WTC11 (cell line): ENCODE results near the gene BRCC3. TPM values are rescaled to one million over a fixed set of nuclear protein-coding genes. Genes with fewer than 3 reads are reported as not detected.

Source experiments
- ATAC-seq: fragments of 200-7000 bp; cut with Tn5 transposase; 2 replicates; pipeline ENCODE4 v1.10.0; 2021; ENCODE audit warnings: mild to moderate bottlenecking, moderate library complexity
- CTCF ChIA-PET: fragments of 300-600 bp; sonication (Branson Sonifier 250); formaldehyde crosslinking; loops from one replicate; lab custom pipeline; 2021; ENCODE audit warnings: antibody characterized with exemption; lab: Charles Lee
- POLR2A ChIA-PET: fragments of 350-600 bp; sonication (Branson Sonifier 250); formaldehyde crosslinking; loops from one replicate; lab custom pipeline; 2021; ENCODE audit warnings: antibody characterized with exemption; lab: Charles Lee
- DNase-seq: peaks from one replicate; pipeline ENCODE4 v3.0.0; 2021; ENCODE audit warnings: low spot score
- H3K27ac Mint-ChIP-seq: 2 replicates; pipeline ENCODE4 v1.8.0; 2021; ENCODE audit warnings: mixed read lengths
- H3K27me3 Mint-ChIP-seq: 2 replicates; pipeline ENCODE4 v1.8.0; 2021; ENCODE audit warnings: low read depth, mild to moderate bottlenecking, moderate library complexity, mixed read lengths
- H3K36me3 Mint-ChIP-seq: 2 replicates; pipeline ENCODE4 v1.8.0; 2021; ENCODE audit warnings: mixed read lengths
- H3K4me1 Mint-ChIP-seq: 2 replicates; pipeline ENCODE4 v1.8.0; 2022; ENCODE audit warnings: mixed read lengths
- H3K4me3 Mint-ChIP-seq: 2 replicates; pipeline ENCODE4 v1.8.0; 2021; ENCODE audit warnings: mild to moderate bottlenecking, moderate library complexity, mixed read lengths
- H3K9me3 Mint-ChIP-seq: 2 replicates; pipeline ENCODE4 v1.8.0; 2021; ENCODE audit warnings: mixed read lengths
- ETV6 ChIP-seq: sonication (generic); formaldehyde crosslinking; IDR thresholded peaks from 2 replicates; pipeline ENCODE4 v1.8.1; 2022; ENCODE audit warnings: mild to moderate bottlenecking, missing genetic modification reagents
- FOXP1 ChIP-seq: sonication (generic); formaldehyde crosslinking; IDR thresholded peaks from 2 replicates; pipeline ENCODE4 v1.8.0; 2022; ENCODE audit warnings: missing genetic modification reagents, mild to moderate bottlenecking, moderate library complexity, borderline replicate concordance
- JUN ChIP-seq: sonication (generic); formaldehyde crosslinking; IDR thresholded peaks from 2 replicates; pipeline ENCODE4 v1.8.0; 2023; ENCODE audit warnings: mild to moderate bottlenecking, missing genetic modification reagents
- MYBL2 ChIP-seq: sonication (generic); formaldehyde crosslinking; IDR thresholded peaks from 2 replicates; pipeline ENCODE4 v1.8.1; 2023; ENCODE audit warnings: mild to moderate bottlenecking, moderate library complexity, missing genetic modification reagents
- SMAD3 ChIP-seq: sonication (generic); formaldehyde crosslinking; IDR thresholded peaks from 2 replicates; pipeline ENCODE4 v1.8.0; 2022; ENCODE audit warnings: missing genetic modification reagents, mild to moderate bottlenecking, borderline replicate concordance
- TCF7 ChIP-seq: sonication (generic); formaldehyde crosslinking; IDR thresholded peaks from 2 replicates; pipeline ENCODE4 v1.8.0; 2022; ENCODE audit warnings: mild to moderate bottlenecking, low read depth, missing genetic modification reagents, moderate library complexity
- ZNF263 ChIP-seq: sonication (generic); formaldehyde crosslinking; IDR thresholded peaks from 2 replicates; pipeline ENCODE4 v1.8.1; 2022; ENCODE audit warnings: low read depth, mild to moderate bottlenecking, moderate library complexity, missing genetic modification reagents
- total RNA-seq: library from RNA; stranded (reverse); gene quantifications from 3 replicates; pipeline ENCODE4 v1.2.3, GENCODE V29; 2021
- TF ChIP-seq, protein P1 (sequence below): sonication (generic); formaldehyde crosslinking; IDR thresholded peaks from 2 replicates; pipeline ENCODE4 v1.8.0; 2022; ENCODE audit warnings: missing genetic modification reagents
- TF ChIP-seq, protein P2 (sequence below): sonication (generic); formaldehyde crosslinking; IDR thresholded peaks from 2 replicates; pipeline ENCODE4 v1.8.1; 2023; ENCODE audit warnings: mild to moderate bottlenecking, missing genetic modification reagents, moderate library complexity
- TF ChIP-seq, protein P3 (sequence below): sonication (generic); formaldehyde crosslinking; IDR thresholded peaks from 2 replicates; pipeline ENCODE4 v1.8.0; 2023; ENCODE audit warnings: missing genetic modification reagents, mild to moderate bottlenecking, borderline replicate concordance
- TF ChIP-seq, protein P4 (sequence below): sonication (generic); formaldehyde crosslinking; IDR thresholded peaks from 2 replicates; pipeline ENCODE4 v1.8.1; 2023; ENCODE audit warnings: mild to moderate bottlenecking, missing genetic modification reagents
- TF ChIP-seq, protein P5 (sequence below): fragments of 250-450 bp; sonication (Bioruptor Pico); IDR thresholded peaks from 2 replicates; pipeline ENCODE4 v1.9.0; 2021; ENCODE audit warnings: moderate library complexity, mild to moderate bottlenecking, inconsistent platforms, borderline replicate concordance
- TF ChIP-seq, protein P6 (sequence below): sonication (generic); formaldehyde crosslinking; IDR thresholded peaks from 2 replicates; pipeline ENCODE4 v1.8.0; 2023; ENCODE audit warnings: missing genetic modification reagents

Gene BRCC3
- total RNA-seq, 1 experiment from 2014 or later: 19.6 TPM

DNA sequence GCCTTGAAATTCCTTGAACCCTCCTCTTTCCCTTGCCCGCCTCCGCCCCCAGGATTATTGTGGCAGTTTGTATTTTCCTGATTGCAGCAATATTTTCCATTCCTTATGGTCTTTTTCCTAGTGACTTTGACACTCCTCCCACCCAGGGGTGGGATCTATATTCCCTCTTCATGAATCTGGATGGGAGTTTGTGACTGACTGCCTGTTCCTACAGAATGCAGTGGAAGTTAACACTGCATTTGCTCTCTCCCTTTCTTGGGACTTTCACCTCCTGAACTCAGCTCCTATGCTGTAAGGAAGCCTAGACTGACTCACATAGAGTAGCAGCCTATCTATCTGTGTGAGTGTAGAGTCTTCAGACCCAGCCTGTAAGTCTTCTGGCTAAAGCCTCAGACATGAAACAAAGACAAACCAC lies 42.4 kb upstream of the BRCC3 start (continued):
- TF ChIP-seq, protein P1, sequence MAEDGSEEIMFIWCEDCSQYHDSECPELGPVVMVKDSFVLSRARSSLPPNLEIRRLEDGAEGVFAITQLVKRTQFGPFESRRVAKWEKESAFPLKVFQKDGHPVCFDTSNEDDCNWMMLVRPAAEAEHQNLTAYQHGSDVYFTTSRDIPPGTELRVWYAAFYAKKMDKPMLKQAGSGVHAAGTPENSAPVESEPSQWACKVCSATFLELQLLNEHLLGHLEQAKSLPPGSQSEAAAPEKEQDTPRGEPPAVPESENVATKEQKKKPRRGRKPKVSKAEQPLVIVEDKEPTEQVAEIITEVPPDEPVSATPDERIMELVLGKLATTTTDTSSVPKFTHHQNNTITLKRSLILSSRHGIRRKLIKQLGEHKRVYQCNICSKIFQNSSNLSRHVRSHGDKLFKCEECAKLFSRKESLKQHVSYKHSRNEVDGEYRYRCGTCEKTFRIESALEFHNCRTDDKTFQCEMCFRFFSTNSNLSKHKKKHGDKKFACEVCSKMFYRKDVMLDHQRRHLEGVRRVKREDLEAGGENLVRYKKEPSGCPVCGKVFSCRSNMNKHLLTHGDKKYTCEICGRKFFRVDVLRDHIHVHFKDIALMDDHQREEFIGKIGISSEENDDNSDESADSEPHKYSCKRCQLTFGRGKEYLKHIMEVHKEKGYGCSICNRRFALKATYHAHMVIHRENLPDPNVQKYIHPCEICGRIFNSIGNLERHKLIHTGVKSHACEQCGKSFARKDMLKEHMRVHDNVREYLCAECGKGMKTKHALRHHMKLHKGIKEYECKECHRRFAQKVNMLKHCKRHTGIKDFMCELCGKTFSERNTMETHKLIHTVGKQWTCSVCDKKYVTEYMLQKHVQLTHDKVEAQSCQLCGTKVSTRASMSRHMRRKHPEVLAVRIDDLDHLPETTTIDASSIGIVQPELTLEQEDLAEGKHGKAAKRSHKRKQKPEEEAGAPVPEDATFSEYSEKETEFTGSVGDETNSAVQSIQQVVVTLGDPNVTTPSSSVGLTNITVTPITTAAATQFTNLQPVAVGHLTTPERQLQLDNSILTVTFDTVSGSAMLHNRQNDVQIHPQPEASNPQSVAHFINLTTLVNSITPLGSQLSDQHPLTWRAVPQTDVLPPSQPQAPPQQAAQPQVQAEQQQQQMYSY (CRISPR knock-in tag): no peak
- no peak for TF ChIP-seq JUN

DNA sequence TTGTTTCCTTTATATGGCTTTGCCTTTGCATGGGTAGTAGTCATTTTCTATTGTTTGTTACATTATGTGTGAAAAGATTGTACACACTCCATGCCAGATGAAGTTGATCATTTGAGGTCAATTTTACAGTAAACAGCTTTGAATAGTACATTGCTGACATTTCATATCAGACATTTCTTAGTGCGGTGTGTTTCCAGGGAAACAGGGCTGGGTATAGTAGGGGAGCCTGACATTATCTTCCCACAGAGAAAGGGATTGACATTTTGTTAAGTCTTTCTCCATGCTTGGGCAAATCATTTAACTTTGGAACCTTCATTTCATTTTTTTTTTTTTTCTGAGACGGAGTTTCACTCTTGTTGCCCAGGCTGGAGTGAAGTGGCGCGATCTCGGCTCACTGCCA lies 39.7 kb upstream of the BRCC3 start:
- Mint-ChIP-seq H3K27me3 (no peaks in the 10 kb centered on the region), H3K36me3 (peaks cover 21% of the 10 kb centered on the region), H3K4me1 (peaks cover 5% of the 10 kb centered on the region; the same call in 1 of the 2 replicates), H3K9me3 (peaks cover 16% of the 10 kb centered on the region), H3K4me3 (no peak overlapping the region), H3K27ac (no peak overlapping the region)
- TF ChIP-seq TCF7: no peak
- TF ChIP-seq, protein P2, sequence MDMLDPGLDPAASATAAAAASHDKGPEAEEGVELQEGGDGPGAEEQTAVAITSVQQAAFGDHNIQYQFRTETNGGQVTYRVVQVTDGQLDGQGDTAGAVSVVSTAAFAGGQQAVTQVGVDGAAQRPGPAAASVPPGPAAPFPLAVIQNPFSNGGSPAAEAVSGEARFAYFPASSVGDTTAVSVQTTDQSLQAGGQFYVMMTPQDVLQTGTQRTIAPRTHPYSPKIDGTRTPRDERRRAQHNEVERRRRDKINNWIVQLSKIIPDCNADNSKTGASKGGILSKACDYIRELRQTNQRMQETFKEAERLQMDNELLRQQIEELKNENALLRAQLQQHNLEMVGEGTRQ: no peak
- TF ChIP-seq, protein P3, sequence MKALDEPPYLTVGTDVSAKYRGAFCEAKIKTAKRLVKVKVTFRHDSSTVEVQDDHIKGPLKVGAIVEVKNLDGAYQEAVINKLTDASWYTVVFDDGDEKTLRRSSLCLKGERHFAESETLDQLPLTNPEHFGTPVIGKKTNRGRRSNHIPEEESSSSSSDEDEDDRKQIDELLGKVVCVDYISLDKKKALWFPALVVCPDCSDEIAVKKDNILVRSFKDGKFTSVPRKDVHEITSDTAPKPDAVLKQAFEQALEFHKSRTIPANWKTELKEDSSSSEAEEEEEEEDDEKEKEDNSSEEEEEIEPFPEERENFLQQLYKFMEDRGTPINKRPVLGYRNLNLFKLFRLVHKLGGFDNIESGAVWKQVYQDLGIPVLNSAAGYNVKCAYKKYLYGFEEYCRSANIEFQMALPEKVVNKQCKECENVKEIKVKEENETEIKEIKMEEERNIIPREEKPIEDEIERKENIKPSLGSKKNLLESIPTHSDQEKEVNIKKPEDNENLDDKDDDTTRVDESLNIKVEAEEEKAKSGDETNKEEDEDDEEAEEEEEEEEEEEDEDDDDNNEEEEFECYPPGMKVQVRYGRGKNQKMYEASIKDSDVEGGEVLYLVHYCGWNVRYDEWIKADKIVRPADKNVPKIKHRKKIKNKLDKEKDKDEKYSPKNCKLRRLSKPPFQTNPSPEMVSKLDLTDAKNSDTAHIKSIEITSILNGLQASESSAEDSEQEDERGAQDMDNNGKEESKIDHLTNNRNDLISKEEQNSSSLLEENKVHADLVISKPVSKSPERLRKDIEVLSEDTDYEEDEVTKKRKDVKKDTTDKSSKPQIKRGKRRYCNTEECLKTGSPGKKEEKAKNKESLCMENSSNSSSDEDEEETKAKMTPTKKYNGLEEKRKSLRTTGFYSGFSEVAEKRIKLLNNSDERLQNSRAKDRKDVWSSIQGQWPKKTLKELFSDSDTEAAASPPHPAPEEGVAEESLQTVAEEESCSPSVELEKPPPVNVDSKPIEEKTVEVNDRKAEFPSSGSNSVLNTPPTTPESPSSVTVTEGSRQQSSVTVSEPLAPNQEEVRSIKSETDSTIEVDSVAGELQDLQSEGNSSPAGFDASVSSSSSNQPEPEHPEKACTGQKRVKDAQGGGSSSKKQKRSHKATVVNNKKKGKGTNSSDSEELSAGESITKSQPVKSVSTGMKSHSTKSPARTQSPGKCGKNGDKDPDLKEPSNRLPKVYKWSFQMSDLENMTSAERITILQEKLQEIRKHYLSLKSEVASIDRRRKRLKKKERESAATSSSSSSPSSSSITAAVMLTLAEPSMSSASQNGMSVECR (CRISPR knock-in tag): no peak
- no peak for TF ChIP-seq SMAD3 (CRISPR knock-in tag)
- TF ChIP-seq, protein P4, sequence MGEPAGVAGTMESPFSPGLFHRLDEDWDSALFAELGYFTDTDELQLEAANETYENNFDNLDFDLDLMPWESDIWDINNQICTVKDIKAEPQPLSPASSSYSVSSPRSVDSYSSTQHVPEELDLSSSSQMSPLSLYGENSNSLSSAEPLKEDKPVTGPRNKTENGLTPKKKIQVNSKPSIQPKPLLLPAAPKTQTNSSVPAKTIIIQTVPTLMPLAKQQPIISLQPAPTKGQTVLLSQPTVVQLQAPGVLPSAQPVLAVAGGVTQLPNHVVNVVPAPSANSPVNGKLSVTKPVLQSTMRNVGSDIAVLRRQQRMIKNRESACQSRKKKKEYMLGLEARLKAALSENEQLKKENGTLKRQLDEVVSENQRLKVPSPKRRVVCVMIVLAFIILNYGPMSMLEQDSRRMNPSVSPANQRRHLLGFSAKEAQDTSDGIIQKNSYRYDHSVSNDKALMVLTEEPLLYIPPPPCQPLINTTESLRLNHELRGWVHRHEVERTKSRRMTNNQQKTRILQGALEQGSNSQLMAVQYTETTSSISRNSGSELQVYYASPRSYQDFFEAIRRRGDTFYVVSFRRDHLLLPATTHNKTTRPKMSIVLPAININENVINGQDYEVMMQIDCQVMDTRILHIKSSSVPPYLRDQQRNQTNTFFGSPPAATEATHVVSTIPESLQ (CRISPR knock-in tag): no peak
- TF ChIP-seq ETV6: no peak
- TF ChIP-seq, protein P5, sequence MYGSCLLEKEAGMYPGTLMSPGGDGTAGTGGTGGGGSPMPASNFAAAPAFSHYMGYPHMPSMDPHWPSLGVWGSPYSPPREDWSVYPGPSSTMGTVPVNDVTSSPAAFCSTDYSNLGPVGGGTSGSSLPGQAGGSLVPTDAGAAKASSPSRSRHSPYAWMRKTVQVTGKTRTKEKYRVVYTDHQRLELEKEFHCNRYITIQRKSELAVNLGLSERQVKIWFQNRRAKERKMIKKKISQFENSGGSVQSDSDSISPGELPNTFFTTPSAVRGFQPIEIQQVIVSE (CRISPR knock-in tag): no peak
- no peak for TF ChIP-seq ZNF263 (CRISPR knock-in tag)
- no peak for TF ChIP-seq MYBL2
- TF ChIP-seq FOXP1: no peak
- TF ChIP-seq, protein P6, sequence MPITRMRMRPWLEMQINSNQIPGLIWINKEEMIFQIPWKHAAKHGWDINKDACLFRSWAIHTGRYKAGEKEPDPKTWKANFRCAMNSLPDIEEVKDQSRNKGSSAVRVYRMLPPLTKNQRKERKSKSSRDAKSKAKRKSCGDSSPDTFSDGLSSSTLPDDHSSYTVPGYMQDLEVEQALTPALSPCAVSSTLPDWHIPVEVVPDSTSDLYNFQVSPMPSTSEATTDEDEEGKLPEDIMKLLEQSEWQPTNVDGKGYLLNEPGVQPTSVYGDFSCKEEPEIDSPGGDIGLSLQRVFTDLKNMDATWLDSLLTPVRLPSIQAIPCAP (CRISPR knock-in tag): no peak
- ChIA-PET CTCF (interaction anchor here (0.7 to 1.2 kb wide), 3 partner anchors 17 to 114 kb away, joined by 3 read pairs; no protein-coding TSS in a partner anchor), POLR2A (no interaction called here)
- no peak for DNase-seq
- no peak for ATAC-seq
